Osteoblast (primary cell): ENCODE data around the gene PHOSPHO2. TPM values are rescaled to one million over a fixed set of nuclear protein-coding genes. Genes with fewer than 3 reads are reported as not detected.

Experiments
- DNase-seq: peaks from one replicate; pipeline ENCODE4 v3.0.0; 2011; ENCODE audit warnings: low spot score, mixed read lengths; ENCODE audit not compliant: insufficient read length; ENCODE audit errors: missing footprints
- H2AFZ ChIP-seq: 2 replicates; pipeline ENCODE4 v1.6.0; 2011; ENCODE audit warnings: mild to moderate bottlenecking, low read length
- H3K27ac ChIP-seq: 2 replicates; pipeline ENCODE4 v1.5.1; 2011; ENCODE audit warnings: mild to moderate bottlenecking, low read depth, low read length, moderate library complexity
- H3K27me3 ChIP-seq: 2 replicates; pipeline ENCODE4 v1.6.0; 2012; ENCODE audit warnings: mild to moderate bottlenecking, control low read depth, inconsistent platforms, low read length, moderate library complexity; ENCODE audit not compliant: insufficient read depth
- H3K36me3 ChIP-seq: 2 replicates; pipeline ENCODE4 v1.5.1; 2011; ENCODE audit warnings: mild to moderate bottlenecking, low read length, control low read depth, moderate library complexity; ENCODE audit not compliant: insufficient read depth
- H3K4me1 ChIP-seq: 2 replicates; pipeline ENCODE4 v1.5.1; 2011; ENCODE audit warnings: mild to moderate bottlenecking, low read length, control low read depth, moderate library complexity; ENCODE audit not compliant: insufficient read depth
- H3K4me2 ChIP-seq: 2 replicates; pipeline ENCODE4 v1.6.0; 2011; ENCODE audit warnings: mild to moderate bottlenecking, low read length; ENCODE audit not compliant: insufficient read depth
- H3K4me3 ChIP-seq: fragments of 200-600 bp; sonication (generic); 3 replicates; pipeline ENCODE4 v1.5.1; 2012; ENCODE audit warnings: mild to moderate bottlenecking, low read length, inconsistent platforms; ENCODE audit not compliant: insufficient read depth
- H3K79me2 ChIP-seq: 2 replicates; pipeline ENCODE4 v1.6.0; 2012; ENCODE audit warnings: mild to moderate bottlenecking, low read length, control low read depth, inconsistent platforms; ENCODE audit not compliant: insufficient read depth
- H3K9me3 ChIP-seq: 2 replicates; pipeline ENCODE4 v1.5.1; 2011; ENCODE audit warnings: low read depth, low read length, control low read depth
- H4K20me1 ChIP-seq: 2 replicates; pipeline ENCODE4 v1.6.0; 2012; ENCODE audit warnings: mild to moderate bottlenecking, low read length, control low read depth; ENCODE audit not compliant: insufficient read depth
- CTCF ChIP-seq: IDR thresholded peaks from 2 replicates; pipeline ENCODE4 v1.5.1; 2011; ENCODE audit warnings: mild to moderate bottlenecking, low read depth, low read length, moderate library complexity; ENCODE audit errors: extremely low read depth
- total RNA-seq: library from RNA; depleted of rRNA; stranded (reverse); fragments of >200 nt; gene quantifications from 2 replicates; pipeline ENCODE4 v1.2.3, GENCODE V29; 2012

PHOSPHO2 gene
- 3.6 and 5.0 TPM in 2 replicates for total RNA-seq

GRCh38 chr2:169694113-169694893 lies at the start of gene PHOSPHO2, which contains the start of gene CFAP210:
TSS of gene PHOSPHO2 (plus strand) at chr2:169694469. CDS start at chr2:169700972, 6,503 bp downstream.
TSS of gene CFAP210 (minus strand) at chr2:169694405. CDS start at chr2:169694327, 78 bp downstream.
- peak within 1 kb of the TSS; percentile 100 for H3K4me2 ChIP-seq
- H4K20me1 ChIP-seq, result no peaks in the 10 kb centered on the region
- H2AFZ ChIP-seq, result peak within 1 kb of the TSS; percentile 99
- peak; percentile 97 for DNase-seq
- H3K79me2 ChIP-seq, result peaks cover 2% of the 10 kb centered on the region
- no peak for TF ChIP-seq CTCF
- H3K4me1 ChIP-seq, result peaks cover 7% of the 10 kb centered on the region
- no peaks in the 10 kb centered on the region for H3K27me3 ChIP-seq
- H3K36me3 ChIP-seq, result no peaks in the 10 kb centered on the region
- no peaks in the 10 kb centered on the region for H3K9me3 ChIP-seq
- H3K4me3 ChIP-seq, result peak within 1 kb of the TSS; percentile 82
- peak within 1 kb of the TSS; percentile 90 for H3K27ac ChIP-seq

GRCh38 chr2:169647496-169647895 lies 46.8 kb upstream of the PHOSPHO2 start:
- Histone ChIP-seq H3K36me3 (no peaks in the 10 kb centered on the region), H3K9me3 (no peaks in the 10 kb centered on the region), H4K20me1 (no peaks in the 10 kb centered on the region), H3K4me3 (no peak overlapping the region), H3K4me1 (no peaks in the 10 kb centered on the region), H3K27ac (no peak overlapping the region), H3K27me3 (no peaks in the 10 kb centered on the region), H3K79me2 (no peaks in the 10 kb centered on the region), H2AFZ (no peak overlapping the region), H3K4me2 (no peak overlapping the region)
- no peak for DNase-seq
- no peak for TF ChIP-seq CTCF

GRCh38 chr2:169649278-169649677 lies 45.0 kb upstream of the PHOSPHO2 start:
- Histone ChIP-seq H2AFZ (no peak overlapping the region), H3K4me1 (no peaks in the 10 kb centered on the region), H4K20me1 (no peaks in the 10 kb centered on the region), H3K27me3 (no peaks in the 10 kb centered on the region), H3K4me3 (no peak overlapping the region), H3K4me2 (no peak overlapping the region), H3K9me3 (no peaks in the 10 kb centered on the region), H3K27ac (no peak overlapping the region), H3K79me2 (no peaks in the 10 kb centered on the region), H3K36me3 (no peaks in the 10 kb centered on the region)
- TF ChIP-seq CTCF, result no peak
- DNase-seq, result peak; percentile 14

GRCh38 chr2:169653636-169654035 lies 40.6 kb upstream of the PHOSPHO2 start:
- no peaks in the 10 kb centered on the region for H3K79me2 ChIP-seq

More at GRCh38 chr2:169653636-169654035, 40.6 kb upstream of the PHOSPHO2 start:
- no peaks in the 10 kb centered on the region for H3K36me3 ChIP-seq
- H3K27me3 ChIP-seq, result no peaks in the 10 kb centered on the region
- no peak overlapping the region for H3K4me3 ChIP-seq
- no peak for DNase-seq
- no peak overlapping the region for H3K27ac ChIP-seq
- H3K4me2 ChIP-seq, result no peak overlapping the region
- H3K9me3 ChIP-seq, result no peaks in the 10 kb centered on the region
- no peaks in the 10 kb centered on the region for H3K4me1 ChIP-seq
- H4K20me1 ChIP-seq, result no peaks in the 10 kb centered on the region
- no peak overlapping the region for H2AFZ ChIP-seq
- no peak for TF ChIP-seq CTCF
